Right kidney (tissue), 9 donors: ENCODE measurements around the gene ANKMY1.
A peak's percentile ranks its signal among the peaks of the same experiment; 100 is the strongest.

ENCODE experiments used
- DNase-seq: peaks from one replicate; pipeline ENCODE4 v3.0.0-alpha.2; 2016
- long read RNA-seq, 8 donors: transcript quantifications; one replicate each; lab custom pipeline, GENCODE V29; 2026

ANKMY1 gene, protein sequence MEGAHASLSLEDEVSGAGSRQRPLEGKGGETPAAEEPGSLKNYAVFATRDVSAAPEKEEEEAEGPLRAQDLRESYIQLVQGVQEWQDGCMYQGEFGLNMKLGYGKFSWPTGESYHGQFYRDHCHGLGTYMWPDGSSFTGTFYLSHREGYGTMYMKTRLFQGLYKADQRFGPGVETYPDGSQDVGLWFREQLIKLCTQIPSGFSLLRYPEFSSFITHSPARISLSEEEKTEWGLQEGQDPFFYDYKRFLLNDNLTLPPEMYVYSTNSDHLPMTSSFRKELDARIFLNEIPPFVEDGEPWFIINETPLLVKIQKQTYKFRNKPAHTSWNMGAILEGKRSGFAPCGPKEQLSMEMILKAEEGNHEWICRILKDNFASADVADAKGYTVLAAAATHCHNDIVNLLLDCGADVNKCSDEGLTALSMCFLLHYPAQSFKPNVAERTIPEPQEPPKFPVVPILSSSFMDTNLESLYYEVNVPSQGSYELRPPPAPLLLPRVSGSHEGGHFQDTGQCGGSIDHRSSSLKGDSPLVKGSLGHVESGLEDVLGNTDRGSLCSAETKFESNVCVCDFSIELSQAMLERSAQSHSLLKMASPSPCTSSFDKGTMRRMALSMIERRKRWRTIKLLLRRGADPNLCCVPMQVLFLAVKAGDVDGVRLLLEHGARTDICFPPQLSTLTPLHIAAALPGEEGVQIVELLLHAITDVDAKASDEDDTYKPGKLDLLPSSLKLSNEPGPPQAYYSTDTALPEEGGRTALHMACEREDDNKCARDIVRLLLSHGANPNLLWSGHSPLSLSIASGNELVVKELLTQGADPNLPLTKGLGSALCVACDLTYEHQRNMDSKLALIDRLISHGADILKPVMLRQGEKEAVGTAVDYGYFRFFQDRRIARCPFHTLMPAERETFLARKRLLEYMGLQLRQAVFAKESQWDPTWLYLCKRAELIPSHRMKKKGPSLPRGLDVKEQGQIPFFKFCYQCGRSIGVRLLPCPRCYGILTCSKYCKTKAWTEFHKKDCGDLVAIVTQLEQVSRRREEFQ
- long read RNA-seq, donor 1, partial matches to known transcripts, result 6 of 7 reads
- long read RNA-seq, donor 1, other reads (novel, unspliced or antisense), result 0 of 7 reads
- long read RNA-seq, donor 2, partial matches to known transcripts, result 0 of 5 reads
- long read RNA-seq, donor 2, other reads (novel, unspliced or antisense), result 5 of 5 reads
- long read RNA-seq, donor 3, result 0 reads
- long read RNA-seq, donor 4, partial matches to known transcripts, result 5 of 7 reads
- long read RNA-seq, donor 4, other reads (novel, unspliced or antisense), result 0 of 7 reads
- long read RNA-seq, donor 5, partial matches to known transcripts, result 24 of 24 reads
- long read RNA-seq, donor 5, other reads (novel, unspliced or antisense), result 0 of 24 reads
- long read RNA-seq, donor 6, partial matches to known transcripts, result 5 of 12 reads
- long read RNA-seq, donor 6, other reads (novel, unspliced or antisense), result 7 of 12 reads
- long read RNA-seq, donor 7, partial matches to known transcripts, result 0 of 11 reads
- long read RNA-seq, donor 7, other reads (novel, unspliced or antisense), result 11 of 11 reads
- long read RNA-seq, donor 8, partial matches to known transcripts, result 0 of 9 reads
- long read RNA-seq, donor 8, other reads (novel, unspliced or antisense), result 8 of 9 reads

DNA sequence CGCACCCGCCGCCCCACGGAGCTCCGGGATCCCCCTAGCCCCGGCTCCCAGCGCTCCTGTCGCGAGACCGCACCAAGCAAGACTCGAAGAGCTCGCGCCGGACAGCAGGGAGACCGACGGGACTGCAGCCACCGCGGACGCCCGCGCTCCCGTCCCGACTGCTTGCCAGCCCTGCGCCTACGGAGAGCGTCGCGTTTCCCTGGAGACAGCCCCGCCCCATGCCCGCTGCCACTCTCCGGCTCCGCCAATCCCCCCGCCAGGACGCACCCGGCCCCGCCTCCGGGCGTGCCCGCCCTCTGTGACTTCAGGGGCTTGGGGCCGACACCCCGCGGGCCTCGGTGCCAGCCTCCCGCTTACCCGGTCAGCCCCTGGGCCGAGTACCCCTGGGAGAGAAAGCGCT, at the start of gene ANKMY1:
TSS of gene ANKMY1 (minus strand) at position 181 of the 400 bp plus-strand sequence. CDS start 653 bp downstream, outside the sequence.
- peak; percentile 55 for DNase-seq

DNA sequence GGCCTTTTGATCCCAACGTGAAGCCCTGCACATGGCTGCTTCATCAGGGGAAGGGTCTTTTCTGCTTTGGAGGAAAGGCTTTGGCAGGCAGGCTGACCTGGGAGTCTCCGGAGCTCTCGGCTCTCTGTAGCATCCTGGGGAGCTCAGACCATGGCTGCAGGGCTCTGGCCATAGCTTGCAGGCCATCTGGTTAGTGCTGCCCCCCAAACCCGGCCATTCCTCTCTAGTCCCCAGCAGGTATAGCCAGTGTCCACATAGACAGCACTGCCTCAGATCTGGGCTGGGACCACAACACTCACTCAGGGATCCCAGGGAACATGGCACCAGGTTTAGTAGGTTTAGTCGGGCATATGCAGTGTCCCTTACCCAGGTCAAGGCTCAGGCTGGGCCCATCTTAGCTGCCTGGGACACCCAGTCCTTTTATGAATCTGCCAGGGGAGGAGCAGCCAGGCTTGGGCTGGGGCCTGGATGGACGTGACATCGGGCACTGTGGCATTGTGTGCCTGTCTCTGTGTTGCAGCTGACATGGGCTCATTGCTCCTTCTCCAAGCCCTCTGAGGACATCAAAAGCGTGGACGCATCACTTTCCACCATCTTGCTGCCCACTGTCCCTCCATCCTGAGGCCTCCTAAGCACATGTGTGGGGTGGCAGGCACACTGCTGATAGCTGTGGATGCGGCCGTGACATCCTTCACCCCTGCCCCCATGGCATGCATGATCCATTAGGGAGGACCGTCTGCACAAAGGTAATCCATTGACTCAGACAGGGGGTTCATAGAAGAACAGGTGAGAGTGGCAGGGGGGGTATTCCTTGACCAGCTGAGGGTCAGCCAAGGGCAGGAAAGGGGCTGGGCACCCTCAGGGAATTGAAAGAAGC, 48.3 kb upstream of the ANKMY1 start:
- DNase-seq, result no peak

DNA sequence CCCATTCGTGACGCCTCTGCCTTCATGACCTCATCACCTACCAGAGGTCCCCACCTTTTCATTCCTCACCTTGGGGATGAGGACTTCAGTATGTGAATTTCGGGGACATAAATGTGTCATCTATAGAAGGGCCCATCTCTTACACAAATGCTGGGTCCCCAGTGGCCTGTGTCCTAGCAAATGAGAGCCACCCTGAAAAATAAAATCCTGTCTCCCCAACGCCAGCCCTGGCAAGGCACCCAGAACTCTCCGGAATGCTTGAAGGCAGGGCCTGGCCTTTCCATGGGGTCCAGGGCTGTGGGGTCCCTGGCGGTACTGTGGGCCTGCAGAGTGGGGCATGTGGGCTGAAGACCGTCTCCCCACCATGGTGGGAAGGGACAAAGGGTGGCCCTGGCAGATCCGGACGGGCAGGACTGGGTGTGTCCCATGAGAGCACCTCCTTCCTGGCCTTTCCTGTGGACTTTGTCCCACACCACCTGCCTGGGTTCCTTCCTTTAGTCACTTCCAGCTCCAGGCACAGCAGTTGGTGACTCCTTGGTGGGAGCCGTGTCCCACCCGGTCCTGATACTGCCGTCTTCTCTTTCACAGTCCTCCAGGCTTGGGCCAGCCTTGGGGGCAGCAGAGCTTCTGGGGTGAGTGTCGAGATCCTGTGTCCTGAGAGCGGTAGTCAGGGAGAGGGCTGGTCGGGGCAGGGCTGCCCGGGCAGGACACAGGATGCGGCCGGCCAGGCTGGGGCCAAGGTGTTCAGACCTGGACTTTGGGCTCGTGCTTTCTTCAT, 47.3 kb upstream of the ANKMY1 start:
- DNase-seq, result no peak

DNA sequence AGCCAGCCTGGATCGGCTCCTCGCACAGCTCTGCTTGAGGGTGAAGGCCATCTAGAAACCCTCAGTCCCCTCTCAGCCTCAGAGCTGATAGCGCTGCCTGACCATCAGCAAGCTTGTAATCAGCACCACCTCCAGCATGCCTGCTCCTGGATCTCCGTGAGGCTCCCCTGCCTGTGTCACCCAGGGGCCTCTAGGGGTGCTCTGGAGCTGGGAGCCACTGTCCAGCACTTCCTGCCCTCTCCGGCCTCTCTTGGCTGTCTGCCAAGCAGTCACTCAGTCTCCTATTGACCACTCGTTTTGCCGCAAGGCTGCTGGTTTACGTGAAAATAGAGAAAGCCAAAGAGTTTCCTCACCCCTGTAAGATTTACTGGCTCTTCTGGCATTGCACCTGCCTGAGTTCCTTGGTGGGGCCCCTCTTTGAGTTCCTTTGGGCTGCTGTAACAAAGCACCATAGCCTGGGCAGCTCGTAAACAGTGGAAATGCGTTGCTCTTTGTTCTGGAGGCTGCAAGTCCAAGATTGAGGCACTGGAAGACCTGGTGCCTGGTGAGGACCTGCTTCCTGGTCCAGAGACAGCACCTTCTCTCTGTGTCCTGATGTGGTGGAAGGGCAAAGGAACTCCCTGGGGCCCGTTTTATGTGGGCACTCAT, 46.6 kb upstream of the ANKMY1 start:
- DNase-seq, result peak; percentile 53

DNA sequence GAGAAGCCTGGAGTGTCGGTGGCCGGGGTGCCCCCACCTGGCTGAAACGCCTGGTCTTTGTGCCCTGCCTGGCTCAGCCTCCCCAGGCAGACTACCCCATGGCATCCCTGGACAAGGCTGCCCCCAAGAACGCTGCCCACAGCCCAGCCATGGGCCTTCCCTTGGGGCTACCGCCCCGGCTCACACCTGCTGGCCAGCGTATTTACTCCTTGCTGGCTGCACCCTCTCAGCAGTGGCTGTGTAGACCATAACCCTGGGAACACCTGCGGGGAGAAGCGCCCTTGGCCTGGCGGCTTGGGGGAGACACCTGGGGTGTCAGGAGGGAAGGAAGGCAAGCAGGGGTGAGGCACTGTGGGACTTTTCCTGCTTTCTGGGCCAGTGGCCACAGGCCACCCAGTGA, 46.1 kb upstream of the ANKMY1 start:
- DNase-seq, result no peak

DNA sequence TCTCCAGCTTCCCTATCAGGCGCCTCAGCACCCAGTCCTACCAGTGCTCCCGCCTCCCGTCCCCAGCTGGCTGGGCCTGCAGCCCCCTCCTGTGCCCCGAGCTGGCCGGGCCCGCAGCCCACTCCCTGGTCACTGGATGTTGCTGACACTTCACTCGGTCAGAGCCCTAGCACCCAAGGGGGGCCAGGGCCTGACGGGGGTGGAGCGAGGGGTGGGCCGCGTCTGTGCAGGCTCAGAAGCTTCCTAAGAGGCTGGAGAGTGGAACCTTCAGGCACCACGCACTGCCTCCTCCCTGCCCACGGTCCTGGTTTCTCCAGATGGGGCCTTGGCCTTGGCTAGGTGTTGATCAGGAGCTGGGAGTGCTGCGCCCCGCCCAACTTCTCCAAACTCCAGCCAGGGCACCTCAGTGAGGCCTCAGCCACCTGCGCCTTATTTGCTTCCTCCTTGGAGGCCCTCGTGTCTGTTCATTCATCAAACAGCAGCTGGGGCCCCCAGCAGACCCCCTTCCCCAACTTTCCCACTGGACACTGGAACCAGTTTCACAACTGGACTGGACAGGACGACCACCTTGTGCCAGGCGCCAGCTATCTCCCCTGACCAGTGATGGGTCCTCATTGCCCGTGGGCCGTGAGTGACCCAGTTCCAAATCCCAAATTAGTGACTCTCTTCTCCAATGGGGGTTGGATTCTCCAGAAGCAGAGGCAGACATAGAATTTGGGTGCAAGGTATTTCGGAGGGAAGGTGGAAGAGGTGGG, 45.5 kb upstream of the ANKMY1 start:
- no peak for DNase-seq

DNA sequence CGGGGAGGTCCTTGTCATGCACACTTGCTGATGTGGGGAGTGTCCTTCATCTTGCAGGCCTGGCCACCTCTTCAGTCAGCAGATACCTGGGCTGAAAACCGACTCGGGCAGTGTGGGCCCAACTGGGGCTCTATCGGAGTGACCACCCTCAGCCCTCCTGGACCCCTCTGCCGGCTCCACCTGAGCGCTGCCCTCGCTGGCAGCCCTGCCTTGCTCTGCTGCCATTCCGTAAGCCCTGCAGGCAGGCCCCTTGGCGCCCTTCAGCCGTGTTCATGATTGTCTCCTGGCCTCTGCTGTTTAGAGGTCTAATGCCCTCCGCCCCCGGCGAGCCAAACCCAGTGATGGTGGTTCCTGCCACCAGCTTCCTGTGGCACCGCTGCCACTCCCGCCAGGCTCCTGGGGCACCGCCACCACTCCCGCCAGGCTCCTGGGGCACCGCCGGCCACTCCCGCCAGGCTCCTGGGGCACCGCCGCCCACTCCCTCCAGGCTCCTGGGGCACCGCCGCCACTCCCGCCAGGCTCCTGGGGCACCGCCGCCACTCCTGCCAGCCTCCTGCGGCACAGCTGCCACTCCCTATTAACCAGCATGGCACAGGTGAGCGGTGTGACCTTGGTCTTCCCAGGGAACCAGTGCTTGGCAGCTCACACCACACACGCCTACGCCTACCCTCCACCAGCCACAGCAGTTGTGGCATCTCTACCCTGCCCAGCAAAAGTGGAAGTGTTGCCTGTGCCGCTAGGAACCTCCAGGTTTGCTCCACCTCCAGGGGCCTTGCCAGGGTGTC, 44.7 kb upstream of the ANKMY1 start:
- no peak for DNase-seq

DNA sequence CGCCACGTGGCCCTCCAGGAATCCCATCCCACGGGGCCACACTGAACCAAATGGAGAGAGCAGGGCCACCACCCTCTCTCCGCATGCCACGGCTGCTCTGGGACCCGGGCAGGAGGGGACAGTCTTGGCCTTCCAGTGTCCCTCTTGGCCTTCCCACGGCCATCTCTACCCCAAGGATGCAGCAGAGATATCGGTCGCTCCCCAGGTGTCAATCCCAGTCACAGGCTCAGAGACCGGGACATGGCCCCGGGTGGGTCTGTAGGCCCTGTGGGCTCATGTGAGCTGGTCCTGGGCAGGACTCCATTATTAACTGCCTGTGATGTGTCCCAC, 44.0 kb upstream of the ANKMY1 start:
- DNase-seq, result no peak

DNA sequence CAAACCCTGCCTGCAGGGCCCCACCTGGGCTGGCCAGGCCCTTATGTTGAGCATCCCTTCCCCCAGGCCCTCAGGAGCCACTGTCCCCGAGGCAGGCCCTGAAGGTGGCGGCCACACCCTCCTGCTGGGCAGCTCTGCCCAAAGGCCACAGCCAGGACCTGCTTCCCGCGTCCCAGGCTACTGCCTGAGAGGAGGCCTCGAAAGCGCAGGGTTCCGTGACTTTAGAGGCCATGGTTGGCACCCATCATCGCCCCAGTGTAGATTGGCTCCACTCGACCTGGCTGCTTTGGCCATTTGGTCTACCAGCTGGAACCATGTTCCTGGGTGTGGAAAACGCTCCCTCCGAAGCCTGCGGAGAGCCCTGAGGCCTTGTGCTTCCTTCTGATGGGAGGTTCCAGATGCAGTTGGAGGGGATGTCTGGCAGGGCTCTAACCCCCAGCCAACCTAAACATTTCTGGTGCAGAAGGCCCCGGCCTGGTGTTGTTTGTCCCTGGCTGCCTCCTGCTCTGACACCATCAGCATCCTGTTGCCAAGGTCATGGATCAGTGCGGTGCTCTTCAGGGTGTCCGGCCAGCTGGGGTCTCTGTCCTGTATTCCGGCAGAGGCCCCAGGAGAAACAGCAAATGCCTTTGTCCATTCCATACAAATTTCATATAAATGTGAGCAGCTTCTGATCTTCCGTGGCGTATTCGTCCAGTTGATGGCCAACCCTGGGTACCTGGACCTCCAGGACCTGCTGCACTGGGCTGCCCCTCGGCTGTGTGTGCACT, 43.5 kb upstream of the ANKMY1 start:
- no peak for DNase-seq

DNA sequence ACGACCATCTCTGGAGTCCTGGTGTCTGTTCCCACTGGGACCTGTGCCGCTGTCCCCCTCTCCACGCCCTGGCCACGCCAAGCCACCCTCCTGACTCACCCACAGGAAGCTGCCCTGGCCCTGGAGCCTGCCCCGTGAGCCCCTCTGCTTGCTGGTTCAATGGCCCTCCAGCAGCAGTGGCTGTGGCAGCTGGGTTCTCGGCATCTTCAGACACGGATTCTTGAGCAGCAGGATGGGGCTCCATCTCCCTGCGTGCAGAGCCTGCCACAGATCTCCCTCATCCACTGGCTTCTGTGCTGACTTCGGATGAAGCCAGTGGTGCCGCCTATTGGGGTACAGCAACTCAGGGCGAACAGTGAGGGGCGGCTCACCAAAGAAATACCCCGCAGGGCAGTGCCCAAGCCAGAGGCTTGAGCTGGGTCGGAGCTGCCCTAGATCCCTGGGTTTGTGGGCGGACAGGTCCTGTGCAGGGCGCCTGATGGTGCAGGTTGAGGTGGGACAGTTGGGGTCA, 42.7 kb upstream of the ANKMY1 start:
- DNase-seq, result no peak

DNA sequence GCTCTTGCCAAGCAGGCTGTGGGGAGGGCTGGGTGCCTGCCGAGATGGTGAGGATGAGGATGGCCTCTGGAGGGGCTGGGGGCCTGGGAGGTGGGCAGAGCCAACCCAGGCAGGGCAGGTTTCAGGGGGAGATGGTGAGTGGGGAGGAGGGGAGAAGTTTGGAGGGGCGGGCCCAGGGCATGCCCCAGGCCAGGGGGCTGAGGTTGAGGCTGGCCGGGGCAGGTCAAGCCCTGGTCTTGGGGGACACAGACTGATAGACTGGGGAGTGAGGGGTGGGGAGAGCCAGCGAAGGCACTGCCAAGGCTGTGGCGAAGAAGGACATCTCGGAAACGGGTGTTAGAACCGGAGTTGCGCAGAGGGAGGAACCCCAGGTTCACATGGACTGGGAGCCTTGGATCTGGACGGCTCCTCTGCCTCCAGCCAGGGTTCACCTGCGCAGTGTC, 41.4 kb upstream of the ANKMY1 start:
- no peak for DNase-seq

DNA sequence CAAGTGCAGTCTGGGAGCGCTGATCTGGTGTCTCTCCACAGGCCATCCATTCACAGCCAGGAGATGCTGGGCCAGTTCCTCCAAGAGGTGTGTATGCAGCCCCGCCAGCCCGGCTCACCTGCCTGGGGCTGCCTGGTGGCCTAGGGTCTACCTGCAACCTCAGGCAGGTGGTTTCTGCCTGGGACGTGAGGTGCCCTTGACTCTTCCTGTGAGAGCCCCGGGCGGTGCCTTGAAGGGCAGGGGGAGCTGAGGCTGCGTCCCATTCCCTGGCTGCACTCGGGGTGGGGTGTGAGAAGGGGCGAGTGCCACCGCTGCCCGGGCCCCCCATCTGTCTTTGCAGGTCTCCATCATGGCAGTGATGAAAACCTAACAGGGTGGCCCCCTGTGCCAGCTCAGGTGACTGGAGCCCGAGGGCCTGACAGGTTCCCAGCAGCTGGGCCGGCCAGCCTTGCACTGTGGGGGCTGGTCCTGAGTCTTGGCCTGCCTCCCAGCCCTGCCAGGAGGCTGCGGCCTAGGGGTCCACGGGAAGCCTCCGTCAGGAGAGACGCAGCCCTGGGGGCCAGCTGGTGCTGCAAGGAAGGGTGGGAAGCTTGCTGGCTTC, 40.6 kb upstream of the ANKMY1 start:
- no peak for DNase-seq

DNA sequence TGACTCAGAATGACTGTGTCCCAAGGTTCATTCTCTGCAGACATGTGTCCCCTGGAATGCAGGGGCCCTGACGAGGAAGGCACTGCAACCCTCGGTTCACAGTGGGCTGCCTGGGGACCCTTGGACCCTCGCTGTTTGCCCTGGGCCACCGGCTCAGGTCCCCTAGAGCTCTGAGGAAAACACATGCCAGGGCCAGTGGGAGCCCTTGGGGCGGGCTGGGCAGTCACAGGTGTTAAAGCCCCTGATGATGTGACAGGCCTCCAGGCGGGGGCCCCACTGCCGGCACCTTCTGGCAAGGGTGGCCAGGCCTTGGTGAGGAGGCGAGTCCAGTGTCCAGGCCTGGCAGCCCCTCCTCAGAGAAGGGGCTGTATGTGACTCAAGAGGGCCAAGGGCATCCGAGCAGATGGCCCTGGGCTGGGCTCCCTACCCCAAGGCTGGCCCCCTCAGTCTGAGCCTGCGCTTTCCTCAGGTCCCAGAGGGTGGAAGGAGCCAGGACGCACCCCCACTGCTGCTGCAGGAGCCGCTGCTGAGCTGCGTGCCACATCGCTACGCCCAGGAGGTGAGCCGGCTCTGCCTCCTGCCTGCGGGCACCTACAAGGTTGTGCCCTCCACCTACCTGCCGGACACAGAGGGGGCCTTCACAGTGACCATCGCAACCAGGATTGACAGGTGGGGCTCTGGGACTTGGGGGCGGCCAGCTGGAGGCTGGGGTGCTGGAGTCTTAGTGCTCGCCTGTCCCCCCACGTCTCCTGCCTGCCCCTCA, 39.8 kb upstream of the ANKMY1 start:
- no peak for DNase-seq

DNA sequence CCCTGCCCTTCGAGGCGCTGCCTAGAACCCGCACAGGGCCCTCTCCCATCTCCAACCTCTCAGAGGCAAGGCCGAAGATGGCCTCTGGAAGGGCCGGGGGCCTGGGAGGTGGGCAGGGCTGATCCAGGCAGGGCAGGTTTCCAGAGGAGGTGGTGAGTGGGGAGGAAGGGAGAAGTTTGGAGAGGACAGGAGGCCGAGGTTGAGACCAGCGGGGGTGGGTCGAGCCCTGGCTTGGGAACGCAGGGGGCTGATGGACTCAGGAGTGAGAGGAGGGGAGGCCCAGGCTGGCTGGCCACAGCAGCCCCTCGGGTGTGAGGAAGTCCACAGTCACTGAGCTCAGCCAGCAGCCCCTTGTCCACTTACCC, 39.2 kb upstream of the ANKMY1 start:
- DNase-seq, result no peak

DNA sequence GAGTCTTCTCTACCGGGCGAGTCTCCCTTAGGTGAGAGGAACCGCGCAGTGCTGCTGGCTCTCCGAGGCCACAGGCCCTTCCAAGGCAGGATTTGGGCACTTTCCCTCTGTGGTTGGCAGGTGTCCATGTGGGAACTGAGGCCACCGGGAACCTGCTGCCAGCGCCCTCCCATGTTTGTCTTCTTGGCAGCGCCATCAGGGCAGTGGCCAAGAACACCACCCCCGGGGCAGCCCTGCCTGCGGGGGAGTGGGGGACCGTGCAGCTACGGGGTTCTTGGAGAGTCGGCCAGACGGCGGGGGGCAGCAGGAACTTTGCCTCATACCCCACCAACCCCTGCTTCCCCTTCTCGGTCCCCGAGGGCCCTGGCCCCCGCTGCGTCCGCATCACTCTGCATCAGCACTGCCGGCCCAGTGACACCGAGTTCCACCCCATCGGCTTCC, 38.7 kb upstream of the ANKMY1 start:
- DNase-seq, result no peak

DNA sequence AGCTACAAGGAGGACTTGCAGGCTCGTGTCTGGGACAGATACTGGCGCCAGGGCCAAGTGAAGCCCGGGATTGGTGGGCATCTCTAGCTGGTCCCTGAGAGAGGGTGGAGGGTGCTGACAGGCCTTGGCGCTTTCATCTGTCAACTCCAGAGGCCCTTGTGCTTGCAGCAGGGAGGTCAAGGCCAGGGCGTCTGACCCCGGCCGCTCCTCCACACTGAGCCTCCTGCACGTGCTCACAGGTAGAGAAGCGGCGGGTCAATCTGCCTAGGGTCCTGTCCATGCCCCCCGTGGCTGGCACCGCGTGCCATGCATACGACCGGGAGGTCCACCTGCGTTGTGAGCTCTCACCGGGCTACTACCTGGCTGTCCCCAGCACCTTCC, 38.3 kb upstream of the ANKMY1 start:
- DNase-seq, result no peak
